Ascending aorta (tissue), 2 donors: ENCODE data around the gene FERMT2. TPM values are rescaled to one million over a fixed set of nuclear protein-coding genes. Genes with fewer than 3 reads are reported as not detected.

Experiments
- DNase-seq, 2 donors: peaks; one replicate each; pipeline ENCODE4 v3.0.0-alpha.2; 2019; ENCODE audit warnings: low spot score in 2 of 2
- H3K27ac ChIP-seq, 2 donors: fragments of 200-600 bp; sonication (generic); one replicate each; pipeline ENCODE4 v1.5.1; 2016 to 2017; ENCODE audit warnings: mild to moderate bottlenecking in 1 of 2
- H3K27me3 ChIP-seq: fragments of 200-600 bp; sonication (generic); one replicate; pipeline ENCODE4 v1.5.1; 2017
- H3K36me3 ChIP-seq, 2 donors: fragments of 200-600 bp; sonication (generic); one replicate each; pipeline ENCODE4 v1.5.1; 2016
- H3K4me1 ChIP-seq, 2 donors: fragments of 200-600 bp; sonication (generic); one replicate each; pipeline ENCODE4 v1.5.1; 2016 to 2017; ENCODE audit warnings: mild to moderate bottlenecking in 1 of 2
- H3K4me3 ChIP-seq, 2 donors: fragments of 200-600 bp; sonication (generic); one replicate each; pipeline ENCODE4 v1.5.1; 2016 to 2017; ENCODE audit warnings: mild to moderate bottlenecking in 1 of 2
- H3K9me3 ChIP-seq, 2 donors: fragments of 200-600 bp; sonication (generic); one replicate each; pipeline ENCODE4 v1.5.1; 2016
- CTCF ChIP-seq, 3 experiments: fragments of 200-600 bp in 2 of 3; fragments of 450-650 bp in 1 of 3; sonication (generic) in 2 of 3; IDR thresholded peaks; one replicate each; pipeline ENCODE4 v1.5.1; 2016 to 2019; ENCODE audit warnings: antibody characterized with exemption in 3 of 3, mild to moderate bottlenecking in 1 of 3, moderate library complexity in 1 of 3
- intact Hi-C: fragments of 100-400 bp; cut with DNase I; formaldehyde crosslinking; loops from one replicate; pipeline ENCODE4 v1.15.1; 2023
- total RNA-seq: library from RNA; depleted of rRNA; stranded (reverse); fragments of >200 nt; gene quantifications from one replicate; pipeline ENCODE4 v1.1.0, GENCODE V29; 2016

FERMT2 gene
- total RNA-seq, 1 donor from 2014 or later, result 101 TPM

- no peaks in the 10 kb centered on the region for H3K4me1 ChIP-seq
- no peak overlapping the region for H3K4me3 ChIP-seq
- no peak overlapping the region for H3K27ac ChIP-seq
- no peak for DNase-seq
- no peaks in the 10 kb centered on the region for H3K9me3 ChIP-seq
- no peaks in the 10 kb centered on the region for H3K36me3 ChIP-seq
- intact Hi-C loops, result no loop called here
- no peaks in the 10 kb centered on the region for H3K27me3 ChIP-seq
- TF ChIP-seq CTCF (IDR thresholded peaks at IDR 0.05), result no peak
These were observed 113.4 kb downstream of the FERMT2 start for GRCh38 chr14:52837451-52837850.

GRCh38 chr14:52836063-52836462 lies 114.8 kb downstream of the FERMT2 start:
- DNase-seq, result no peak
- TF ChIP-seq CTCF (IDR thresholded peaks at IDR 0.05), result no peak
- no peak overlapping the region for H3K27ac ChIP-seq
- H3K9me3 ChIP-seq, result no peaks in the 10 kb centered on the region
- no peaks in the 10 kb centered on the region for H3K27me3 ChIP-seq
- no peaks in the 10 kb centered on the region for H3K36me3 ChIP-seq
- intact Hi-C loops, result no loop called here
- no peaks in the 10 kb centered on the region for H3K4me1 ChIP-seq
- no peak overlapping the region for H3K4me3 ChIP-seq

GRCh38 chr14:52835122-52835903 lies 115.5 kb downstream of the FERMT2 start:
- no peak for TF ChIP-seq CTCF (IDR thresholded peaks at IDR 0.05)
- Histone ChIP-seq H3K27me3 (no peaks in the 10 kb centered on the region), H3K4me1 (no peaks in the 10 kb centered on the region)

GRCh38 chr14:52834440-52834842 lies 116.4 kb downstream of the FERMT2 start:
- DNase-seq, result no peak
- Histone ChIP-seq H3K9me3 (no peaks in the 10 kb centered on the region), H3K27me3 (no peaks in the 10 kb centered on the region), H3K4me1 (no peaks in the 10 kb centered on the region), H3K27ac (no peak overlapping the region), H3K36me3 (no peaks in the 10 kb centered on the region), H3K4me3 (no peak overlapping the region)
- no peak for TF ChIP-seq CTCF (IDR thresholded peaks at IDR 0.05)
- intact Hi-C loops, result no loop called here

More at GRCh38 chr14:52835122-52835903, 115.5 kb downstream of the FERMT2 start:
- Histone ChIP-seq H3K27ac (no peak overlapping the region), H3K4me3 (no peak overlapping the region), H3K36me3 (no peaks in the 10 kb centered on the region), H3K9me3 (no peaks in the 10 kb centered on the region)
- DNase-seq, result no peak
- intact Hi-C loops, result no loop called here

GRCh38 chr14:52833891-52834290 lies 117.0 kb downstream of the FERMT2 start:
- Histone ChIP-seq H3K27ac (no peak overlapping the region), H3K27me3 (no peaks in the 10 kb centered on the region), H3K4me3 (no peak overlapping the region), H3K4me1 (no peaks in the 10 kb centered on the region), H3K9me3 (no peaks in the 10 kb centered on the region), H3K36me3 (no peaks in the 10 kb centered on the region)
- TF ChIP-seq CTCF (IDR thresholded peaks at IDR 0.05), result no peak
- no peak for DNase-seq
- intact Hi-C loops, result no loop called here
